GM21390 (cell line): Measurements from ENCODE around the gene LAMB1.
"Not testable (repeated sequence)": the region's sequence is repeated elsewhere in the genome, so short reads cannot be mapped to it uniquely, and the experiment has no call there.

Source experiments
- ATAC-seq: cut with Tn5 transposase; IDR thresholded peaks from one replicate; pipeline ENCODE4 v1.9.1; 2021; ENCODE audit not compliant: unreplicated experiment

Gene LAMB1

DNA sequence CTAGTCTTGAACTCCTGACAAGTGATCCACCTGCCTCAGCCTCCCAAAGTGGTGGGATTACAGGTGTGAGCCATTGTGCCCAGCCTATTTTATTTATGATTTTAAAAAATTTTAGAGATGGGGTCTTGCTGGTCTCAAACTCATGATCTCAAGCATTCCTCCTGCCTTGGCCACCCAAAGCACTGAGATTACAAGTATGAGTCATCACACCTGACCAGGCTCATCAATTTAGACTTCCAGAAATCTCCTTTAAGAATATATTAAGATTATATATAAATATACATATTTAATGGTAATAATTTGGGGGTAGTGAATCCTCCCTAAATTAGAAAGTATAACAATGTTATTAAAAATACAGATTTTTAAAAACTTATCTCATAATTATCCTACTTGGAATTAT lies 29.1 kb downstream of the LAMB1 start:
- ATAC-seq: no peak

DNA sequence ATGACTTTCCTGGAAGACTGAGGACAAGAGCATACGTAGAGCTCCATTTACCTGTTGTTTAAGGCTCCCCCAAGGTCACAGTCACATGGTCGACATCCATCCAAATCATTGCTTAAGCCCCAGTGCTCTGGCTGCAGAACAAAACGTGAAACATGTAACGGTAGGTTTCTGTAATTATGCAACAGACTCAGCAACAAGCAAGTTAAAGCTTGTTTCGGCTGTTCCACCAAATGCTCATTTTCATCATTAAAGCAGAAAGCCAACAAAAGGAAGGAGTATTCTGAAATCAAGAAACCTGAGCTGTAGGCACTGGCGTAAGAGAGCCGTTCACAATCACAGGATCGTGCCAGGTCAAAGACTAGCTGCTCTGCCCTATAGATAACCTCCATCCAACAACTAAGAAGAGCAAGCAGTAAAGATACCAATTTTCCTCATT lies 30.0 kb downstream of the LAMB1 start:
- no peak for ATAC-seq

DNA sequence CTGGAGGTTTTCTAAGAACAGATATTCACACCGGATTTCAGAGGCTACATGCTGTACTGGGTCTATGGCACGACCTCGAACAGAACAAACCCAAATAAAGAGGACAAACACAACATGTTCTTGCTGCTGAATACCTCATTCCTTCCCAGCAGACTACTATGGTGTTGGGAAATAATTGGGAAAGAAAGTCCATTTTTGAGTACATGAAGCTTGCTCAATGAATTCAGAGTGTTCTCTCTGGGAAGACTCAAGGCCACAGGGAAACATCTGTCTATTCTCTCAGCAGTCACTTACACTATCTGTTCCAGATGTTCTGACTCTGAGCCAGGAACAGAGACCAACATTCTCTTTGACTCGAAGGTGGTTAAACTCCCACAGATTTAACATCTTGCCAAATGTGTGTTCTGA lies 30.9 kb downstream of the LAMB1 start:
- ATAC-seq: no peak

DNA sequence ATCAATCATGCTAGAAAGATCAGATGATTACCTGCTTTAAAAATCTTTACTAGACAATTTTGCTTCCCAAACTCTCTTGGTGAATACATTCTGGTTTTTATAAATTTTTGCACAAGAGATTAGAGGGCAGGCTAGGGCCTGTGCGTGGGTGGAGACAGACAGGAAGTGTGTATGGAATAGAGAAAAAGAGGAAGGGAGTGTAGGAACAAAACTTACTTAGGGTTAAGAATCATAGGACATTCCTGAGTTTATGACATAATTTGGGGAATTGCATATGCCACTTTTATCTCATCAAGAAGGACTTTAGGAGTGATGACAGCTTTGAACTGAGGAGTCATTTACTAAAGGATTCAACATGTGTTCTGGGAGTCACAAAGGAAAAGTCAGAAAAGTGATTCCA lies 31.3 kb downstream of the LAMB1 start:
- no peak for ATAC-seq

DNA sequence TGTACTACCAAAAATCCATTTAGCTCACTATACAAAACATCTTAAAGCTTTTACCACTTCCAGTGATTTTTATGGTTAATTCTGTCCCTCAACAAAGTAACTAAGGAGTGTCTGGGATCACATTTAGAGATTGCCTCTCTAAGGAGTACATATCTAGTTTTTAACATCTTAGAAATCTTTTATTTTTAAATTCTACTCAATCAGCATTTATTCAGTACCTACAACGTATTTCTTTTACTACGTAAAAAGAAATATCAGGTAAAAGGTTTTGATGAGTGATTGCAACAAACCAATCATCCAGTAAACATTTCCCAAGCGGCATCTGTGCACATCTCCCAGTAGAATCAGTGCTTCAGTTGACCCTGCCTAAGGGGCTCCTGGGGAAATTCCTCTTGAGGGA lies 31.9 kb downstream of the LAMB1 start:
- ATAC-seq: no peak

DNA sequence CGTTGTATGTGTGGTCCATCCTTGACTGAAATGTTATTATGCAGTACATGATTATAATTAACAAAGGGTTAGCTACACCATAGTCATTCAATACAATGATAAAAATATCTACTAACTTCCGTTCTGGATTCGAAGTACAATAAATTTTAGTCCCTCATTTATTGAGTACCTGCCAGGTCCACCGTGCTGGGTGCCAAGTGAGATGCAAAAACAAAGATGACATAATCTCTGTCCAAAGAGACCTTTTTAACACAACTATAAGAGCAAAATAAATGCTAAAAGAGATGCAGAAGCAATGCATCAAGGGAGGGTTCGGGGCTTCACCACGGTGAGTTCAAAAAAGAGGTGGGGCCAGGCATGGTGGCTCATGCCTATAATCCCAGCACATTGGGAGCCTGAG lies 33.1 kb downstream of the LAMB1 start:
- ATAC-seq: no peak

DNA sequence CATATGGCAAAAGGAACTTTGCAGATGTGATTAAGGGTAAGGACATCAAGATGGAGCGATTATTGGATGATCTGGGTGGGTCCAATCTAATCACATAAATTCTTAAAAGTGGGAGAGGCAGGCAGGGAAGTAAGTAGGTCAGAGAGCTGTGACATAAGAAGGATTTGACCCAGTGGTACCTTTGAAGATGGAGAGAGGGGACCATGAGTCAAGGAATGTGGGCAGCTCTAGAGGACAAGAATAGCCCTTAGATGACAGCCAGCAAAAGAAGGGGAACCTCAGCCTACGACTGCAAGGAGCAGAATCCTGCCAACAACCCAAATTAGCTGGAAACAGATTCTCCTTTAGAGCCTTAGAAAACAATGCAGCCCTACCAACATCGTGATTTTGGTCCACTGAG lies 34.5 kb downstream of the LAMB1 start:
- ATAC-seq: no peak

DNA sequence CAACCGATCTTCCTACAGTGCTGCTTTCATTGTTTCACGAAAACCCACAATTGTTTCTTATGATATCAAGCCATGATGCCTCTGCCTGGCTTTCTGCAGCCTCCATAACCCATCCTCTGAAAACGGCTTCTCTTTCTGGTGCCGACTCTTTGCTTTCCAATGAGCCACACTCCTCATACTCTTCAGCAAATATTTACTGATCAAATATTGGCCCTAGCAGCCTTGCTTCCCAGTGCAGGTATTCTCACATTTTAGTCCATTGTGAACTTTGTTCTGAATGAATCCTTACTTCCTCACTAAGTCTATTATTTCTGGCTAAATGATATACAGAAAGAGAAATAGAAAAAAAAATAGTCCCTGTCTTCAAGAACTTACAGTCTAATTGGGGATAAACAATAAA lies 35.5 kb downstream of the LAMB1 start:
- ATAC-seq: no peak

DNA sequence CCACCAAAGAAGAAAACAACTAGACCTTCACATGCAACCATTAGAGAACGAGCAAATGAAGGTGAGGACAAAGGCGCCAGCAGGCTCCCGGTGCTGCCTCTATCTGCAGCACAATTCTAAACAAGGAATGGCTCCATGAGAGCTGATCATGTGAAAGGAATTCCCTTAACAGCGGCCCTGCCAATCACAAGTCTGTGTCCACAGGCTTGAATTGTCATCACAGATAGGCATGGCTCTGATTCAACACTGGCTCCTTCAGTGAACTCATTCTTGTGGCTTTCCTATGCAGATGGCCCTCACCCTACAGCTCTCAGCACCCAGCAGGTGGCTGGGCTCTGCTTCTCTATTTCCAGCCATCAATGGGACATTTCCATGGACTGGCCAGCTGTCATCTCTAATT lies 36.2 kb downstream of the LAMB1 start:
- ATAC-seq: no peak

DNA sequence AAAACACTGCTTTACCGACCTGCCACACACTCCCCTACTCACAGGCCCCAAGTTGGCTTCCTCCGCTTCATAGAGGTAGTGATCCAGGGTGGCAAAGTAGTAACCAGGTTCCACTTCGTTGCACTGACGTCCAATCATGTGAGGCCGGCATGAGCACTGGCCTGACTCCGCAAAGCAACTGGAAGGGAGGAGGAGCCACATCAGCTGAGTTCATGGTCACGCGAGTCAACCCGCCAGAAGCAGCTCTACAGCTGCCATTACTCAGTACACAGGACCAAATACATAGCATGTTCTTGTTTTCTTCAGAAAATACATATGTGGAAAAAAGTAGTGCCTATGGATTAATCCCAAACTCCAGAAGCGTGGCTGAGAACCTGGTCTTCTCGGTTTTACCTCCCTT lies 38.5 kb downstream of the LAMB1 start:
- ATAC-seq: no peak

DNA sequence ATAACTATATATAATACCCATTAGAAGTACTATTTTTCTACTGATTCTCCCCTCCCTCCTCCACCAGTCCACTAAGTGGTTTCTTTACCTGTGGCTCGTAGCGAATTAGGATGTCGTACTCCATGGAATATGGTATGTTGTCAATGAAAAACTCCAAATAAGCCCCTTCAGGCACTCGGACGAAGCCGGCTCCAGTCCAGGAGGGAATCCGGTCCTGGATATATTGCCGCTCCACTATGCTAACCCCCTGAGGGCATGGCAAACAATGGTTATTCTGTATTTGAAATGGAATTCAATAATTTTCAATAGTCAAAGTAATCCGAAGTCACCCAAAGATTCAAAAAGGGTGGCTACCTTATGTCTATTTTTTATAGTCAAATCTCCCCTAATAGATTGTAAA lies 40.1 kb downstream of the LAMB1 start:
- no peak for ATAC-seq

DNA sequence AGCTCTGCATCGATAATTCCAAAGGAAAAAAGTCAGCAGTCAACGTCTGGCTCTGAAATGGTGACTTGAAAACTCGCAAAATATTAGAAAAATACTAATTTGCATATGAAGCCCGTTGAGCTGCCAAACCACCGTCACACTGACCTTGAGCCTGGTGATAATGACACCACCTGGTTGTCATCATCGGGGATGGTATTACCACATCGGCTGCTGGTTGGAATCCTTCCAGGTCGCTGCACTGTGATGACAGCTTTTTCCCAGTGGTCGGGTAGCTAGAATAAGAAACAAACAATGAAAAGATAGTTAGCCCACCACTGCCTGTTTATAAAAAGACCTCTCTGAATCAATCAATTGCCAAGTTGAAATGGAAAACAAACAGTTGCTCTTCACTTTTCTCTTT lies 41.6 kb downstream of the LAMB1 start:
- no peak for ATAC-seq

DNA sequence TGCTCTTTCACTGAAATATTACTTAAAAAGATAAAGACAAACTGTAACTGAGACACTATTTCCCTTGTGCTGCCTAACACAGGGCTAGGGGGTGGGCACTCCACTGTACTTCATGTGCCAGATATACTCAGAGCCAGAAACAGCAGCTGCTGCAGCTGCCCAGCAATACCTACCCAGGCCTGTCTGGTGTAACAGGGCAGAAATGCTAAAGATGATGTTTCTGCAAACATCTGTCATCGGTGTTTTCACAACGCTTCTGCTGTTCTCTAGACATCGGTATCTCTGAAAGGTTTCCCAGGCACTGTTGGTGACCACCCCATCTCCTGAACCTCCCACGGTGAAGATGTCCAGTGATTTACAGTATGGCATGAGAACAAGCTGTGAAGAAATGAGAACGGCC lies 42.7 kb downstream of the LAMB1 start:
- ATAC-seq: no peak

DNA sequence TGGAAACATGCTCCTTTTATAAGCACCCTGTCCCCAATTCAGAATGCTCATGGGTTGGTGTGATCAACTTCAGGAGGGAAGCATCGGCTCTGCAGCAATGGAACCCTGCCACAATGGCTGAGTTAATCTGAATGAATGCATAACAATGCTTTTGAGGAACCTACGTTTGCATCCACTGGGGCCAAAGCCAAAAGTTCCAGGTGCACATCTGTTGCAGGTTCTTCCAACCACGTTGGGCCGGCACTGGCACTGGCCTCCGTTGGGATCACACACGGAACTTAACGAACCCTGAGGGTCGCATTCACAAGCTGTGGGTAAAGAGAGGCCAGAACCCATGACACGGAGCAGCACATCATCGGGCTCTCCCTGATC lies 43.4 kb downstream of the LAMB1 start:
- ATAC-seq: no peak

DNA sequence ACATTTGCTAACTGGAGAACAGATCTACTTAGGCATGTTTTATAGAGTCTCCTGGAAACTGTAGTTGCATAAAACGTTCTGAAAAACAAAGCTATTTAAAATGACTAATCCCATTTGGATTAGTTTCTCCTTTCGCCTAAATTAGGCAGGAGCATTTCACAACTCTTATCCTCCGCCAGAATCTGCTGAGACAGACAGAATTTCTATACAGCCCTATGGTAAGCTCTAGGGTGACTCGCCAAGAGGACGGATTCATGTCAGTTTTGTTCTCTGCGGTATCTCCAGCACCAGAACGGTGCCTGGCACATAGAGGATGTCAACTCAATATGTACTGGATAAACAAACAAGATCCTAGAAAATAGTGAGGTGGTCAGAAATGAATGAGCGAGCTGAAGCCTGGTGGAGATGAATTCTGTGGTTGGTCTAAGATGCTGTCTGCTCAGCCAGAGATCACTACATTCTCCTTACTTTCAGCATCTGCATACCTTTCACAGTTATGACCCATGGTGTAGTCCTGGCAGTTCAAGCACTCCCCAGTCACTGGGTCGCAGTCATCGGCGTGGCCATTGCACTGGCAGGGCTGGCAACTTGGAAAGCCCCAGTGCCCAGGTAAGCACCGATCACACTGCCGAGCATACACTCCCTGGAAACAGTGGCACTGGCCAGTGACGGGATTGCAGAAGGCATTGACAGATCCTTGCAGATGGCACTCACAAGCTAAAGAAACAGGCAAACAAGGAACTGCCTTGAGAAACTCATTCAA lies 44.0 kb downstream of the LAMB1 start:
- no peak for ATAC-seq

DNA sequence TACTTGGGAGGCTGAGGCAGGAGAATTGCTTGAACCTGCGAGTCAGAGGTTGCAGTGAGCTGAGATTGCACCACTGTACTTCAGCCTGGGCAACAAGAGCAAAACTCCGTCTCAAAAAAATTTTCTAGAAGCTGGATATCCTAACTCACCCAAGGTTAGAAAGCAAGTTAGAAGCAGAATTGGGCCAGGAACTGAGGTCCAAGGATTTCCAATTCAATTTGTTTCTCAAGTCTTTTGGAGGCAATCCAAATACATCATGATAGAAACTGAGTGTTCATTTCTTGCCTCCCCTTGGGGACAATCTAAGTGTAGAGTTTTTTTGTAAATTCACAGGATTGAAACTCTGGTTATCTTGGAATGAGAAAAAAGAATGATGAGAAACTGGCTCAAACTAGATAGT lies 45.5 kb downstream of the LAMB1 start:
- ATAC-seq: no peak

DNA sequence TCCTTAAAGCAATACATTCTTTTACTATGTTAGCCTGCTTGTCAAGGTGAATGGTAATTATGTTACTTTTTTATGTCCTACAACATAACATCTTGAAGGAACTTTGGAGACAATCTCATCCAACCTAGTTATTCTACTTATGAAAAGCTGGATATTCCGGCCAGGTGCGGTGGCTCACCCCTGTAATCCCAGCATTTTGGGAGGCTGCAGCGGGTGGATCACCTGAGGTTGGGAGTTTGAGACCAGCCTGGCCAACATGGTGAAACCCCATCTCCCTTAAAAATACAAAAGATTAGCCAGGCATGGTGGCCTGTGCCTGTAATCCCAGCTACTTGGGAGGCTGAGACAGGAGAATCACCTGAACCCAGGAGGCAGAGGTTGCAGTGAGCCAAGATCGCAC lies 46.0 kb downstream of the LAMB1 start:
- ATAC-seq: not testable (repeated sequence)

DNA sequence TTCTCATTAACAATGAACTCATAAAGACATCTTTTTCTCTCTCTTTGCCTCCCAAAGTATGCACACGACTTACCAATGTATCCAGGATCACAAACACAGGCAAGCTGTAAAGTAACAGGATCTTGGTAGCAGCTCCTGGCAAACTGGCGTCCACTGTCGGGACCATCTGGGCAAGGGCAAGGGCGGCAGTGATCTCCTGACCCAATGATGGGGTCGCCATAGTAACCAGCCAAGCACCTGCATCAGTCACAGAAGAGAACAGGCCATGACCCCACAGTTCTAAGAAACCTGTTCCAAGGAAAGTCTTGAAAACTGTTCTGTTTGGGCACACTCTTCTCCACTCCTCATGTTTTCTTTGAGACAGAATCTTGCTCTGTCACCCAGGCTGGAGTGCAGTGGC lies 47.6 kb downstream of the LAMB1 start:
- no peak for ATAC-seq

DNA sequence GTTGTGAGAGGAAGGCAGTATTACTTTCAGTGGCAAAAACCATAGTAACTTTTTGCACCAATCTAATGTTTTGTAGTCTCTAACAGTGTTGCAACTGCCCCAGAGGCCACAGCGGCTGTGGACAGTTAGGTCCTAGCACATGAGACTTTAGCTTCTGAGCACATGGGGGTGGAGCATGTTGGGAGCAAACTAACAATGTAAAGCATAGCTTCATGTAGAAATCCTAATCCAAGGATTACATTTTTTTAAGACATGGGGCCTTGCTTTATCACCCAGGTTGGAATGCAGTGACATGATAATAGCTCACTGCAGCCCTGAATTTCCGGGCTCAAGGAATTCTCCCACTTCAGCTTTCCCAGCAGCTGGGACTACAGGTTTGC lies 49.0 kb downstream of the LAMB1 start:
- ATAC-seq: no peak

DNA sequence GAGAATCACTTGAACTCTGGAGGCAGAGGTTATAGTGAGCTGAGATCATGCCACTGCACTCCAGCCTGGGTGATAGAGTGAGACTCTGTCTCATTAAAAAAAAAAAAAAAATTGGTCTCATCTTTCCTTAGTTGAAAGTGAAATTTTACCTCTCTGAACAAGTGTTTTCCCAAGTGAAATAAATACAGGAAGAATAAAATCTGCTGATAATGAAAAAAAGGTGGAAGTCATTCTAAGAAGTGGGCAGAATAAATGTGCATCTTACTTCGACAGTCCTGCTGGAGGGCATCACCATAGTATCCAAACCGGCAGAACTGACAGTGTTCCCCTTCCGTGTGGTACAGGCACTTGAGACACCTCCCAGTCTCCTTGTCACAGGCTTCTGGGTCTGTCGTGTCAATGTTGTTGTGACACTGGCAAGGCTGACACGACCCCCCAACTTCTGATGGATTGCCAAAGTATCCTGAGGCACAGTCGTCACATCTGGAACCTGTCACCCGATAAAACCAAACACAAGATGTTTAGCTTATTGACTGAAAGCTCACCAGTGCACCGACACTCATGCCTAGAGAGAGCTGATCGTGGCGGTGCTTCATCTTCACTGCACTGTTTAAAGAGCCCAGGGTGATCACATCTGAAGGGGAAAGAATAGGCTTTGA lies 49.6 kb downstream of the LAMB1 start:
- no peak for ATAC-seq

DNA sequence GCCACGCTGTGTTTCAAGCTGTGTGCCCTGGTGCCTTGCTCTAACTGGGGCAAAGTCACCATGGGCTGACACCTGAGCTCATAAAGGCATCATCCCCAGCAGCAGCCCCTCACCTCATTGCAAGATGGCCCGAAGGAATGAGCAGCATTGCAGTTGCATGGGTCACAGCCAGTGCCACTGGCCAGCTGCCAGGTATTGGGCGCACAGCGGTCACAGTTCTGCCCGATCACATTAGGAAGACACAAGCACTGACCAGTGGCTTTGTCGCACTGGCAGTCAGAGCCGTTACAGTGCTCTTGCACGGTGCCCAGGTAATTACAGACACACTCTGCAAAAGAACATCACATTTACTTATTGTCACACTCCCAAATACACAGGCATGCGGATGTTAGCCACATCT lies 51.1 kb downstream of the LAMB1 start:
- ATAC-seq: no peak

DNA sequence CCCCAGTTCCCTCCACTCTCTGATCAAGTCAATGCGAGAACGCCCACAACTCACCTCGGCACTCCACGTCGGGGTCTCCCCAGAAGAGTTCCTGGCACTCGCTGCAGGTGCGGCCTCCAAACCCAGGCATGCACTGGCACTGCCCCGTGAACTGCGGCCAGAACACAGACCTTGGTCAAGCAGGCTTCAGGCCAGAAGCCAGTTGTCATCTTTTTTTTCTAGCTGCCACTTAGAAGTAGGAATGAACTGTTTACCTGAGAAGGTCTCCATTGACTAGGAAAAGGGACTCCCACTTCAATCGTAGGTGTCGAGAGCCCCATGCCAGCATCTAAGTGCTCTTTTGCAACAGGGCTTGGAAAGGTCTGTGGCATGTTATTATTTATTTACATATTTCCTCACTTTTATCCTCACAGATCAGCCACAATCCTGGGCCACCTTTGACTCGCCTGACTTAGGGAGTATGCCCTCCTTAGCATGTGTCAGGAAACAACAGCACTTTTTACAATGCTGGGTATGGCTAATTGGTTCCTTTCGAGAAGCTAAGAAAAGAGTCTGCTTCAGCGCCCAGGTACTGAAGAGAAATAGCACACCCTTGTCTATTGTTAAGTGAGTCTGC lies 51.7 kb downstream of the LAMB1 start:
- no peak for ATAC-seq
